ENCODE measurements around the gene LTBP1. TPM values are rescaled to one million over a fixed set of nuclear protein-coding genes. Genes with fewer than 3 reads are reported as not detected.
A peak's percentile ranks its signal among the peaks of the same experiment; 100 is the strongest.

Gene LTBP1
- total and polyA plus RNA-seq, 5 donors from 2014 or later, result 3.7 TPM; not detected in 4

GRCh38 chr2:33372940-33373553 lies 426.3 kb downstream of the LTBP1 start:
- Mint-ChIP-seq H3K36me3 (no peaks in the 10 kb centered on the region), H3K27ac (no peak overlapping the region), H3K4me1 (peaks cover 0 to 5% (median 0%) of the 10 kb centered on the region in 4 donors), H3K27me3 (peaks cover 22% of the 10 kb centered on the region), H3K9me3 (peaks cover 0 to 2% (median 0%) of the 10 kb centered on the region in 7 donors), H3K4me3 (no peak overlapping the region)
- peak in 1 of 2 donors; percentile 55 for ATAC-seq (ENCODE audit: low read depth in 2 of 2)
- no peaks in the 10 kb centered on the region for H3K9me3 ChIP-seq (ENCODE audit: control insufficient read depth in 2 of 2, low read length in 2 of 2)
- no peaks in the 10 kb centered on the region for H3K27me3 ChIP-seq (ENCODE audit: control insufficient read depth, insufficient read depth, low read length)
- no peaks in the 10 kb centered on the region for H3K4me1 ChIP-seq (ENCODE audit: control insufficient read depth, insufficient read depth, low read length, poor library complexity, severe bottlenecking)
- DNase-seq, result peak in 2 of 3 donors; percentile 27 to 67
- no peaks in the 10 kb centered on the region for H3K36me3 ChIP-seq (ENCODE audit: control insufficient read depth, insufficient read depth, low read length)
- no peak overlapping the region for H3K27ac ChIP-seq (ENCODE audit: insufficient read depth, low read length, poor library complexity, severe bottlenecking)
- H3K4me3 ChIP-seq (ENCODE audit: low read depth, low read length), result no peak overlapping the region

DNA sequence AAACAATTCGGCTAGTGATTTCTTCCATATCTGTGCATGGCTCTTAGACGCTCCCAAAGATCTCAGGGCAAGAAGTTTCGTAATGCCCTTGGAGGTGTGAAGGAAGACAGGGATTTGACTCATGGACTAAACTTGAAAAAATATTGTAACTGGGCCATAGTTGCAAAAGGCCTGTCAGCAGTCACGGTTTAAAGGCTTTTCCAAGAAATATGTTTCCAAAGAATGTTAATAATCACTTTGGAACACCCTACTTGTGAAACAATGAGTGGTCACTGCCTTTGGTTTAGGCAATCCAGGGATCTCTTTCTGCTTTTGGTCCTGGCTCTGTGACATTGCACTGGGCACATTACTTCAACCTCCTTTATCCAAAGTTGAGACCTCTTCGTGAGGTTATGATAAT lies 427.2 kb downstream of the LTBP1 start:
- no peak overlapping the region for H3K27ac Mint-ChIP-seq
- H3K27me3 Mint-ChIP-seq, result peaks cover 26% of the 10 kb centered on the region
- H3K9me3 Mint-ChIP-seq, result peaks cover 0 to 2% (median 0%) of the 10 kb centered on the region in 7 donors
- H3K4me3 Mint-ChIP-seq, result no peak overlapping the region
- Histone ChIP-seq H3K9me3 (ENCODE audit: control insufficient read depth in 2 of 2, low read length in 2 of 2) (no peaks in the 10 kb centered on the region), H3K4me3 (ENCODE audit: low read depth, low read length) (no peak overlapping the region), H3K27ac (ENCODE audit: insufficient read depth, low read length, poor library complexity, severe bottlenecking) (no peak overlapping the region), H3K27me3 (ENCODE audit: control insufficient read depth, insufficient read depth, low read length) (no peaks in the 10 kb centered on the region), H3K36me3 (ENCODE audit: control insufficient read depth, insufficient read depth, low read length) (no peaks in the 10 kb centered on the region), H3K4me1 (ENCODE audit: control insufficient read depth, insufficient read depth, low read length, poor library complexity, severe bottlenecking) (no peaks in the 10 kb centered on the region)
- ATAC-seq (ENCODE audit: low read depth in 2 of 2) (no peak), DNase-seq (no peak)
- H3K4me1 Mint-ChIP-seq, result peaks cover 0 to 5% (median 0%) of the 10 kb centered on the region in 4 donors
- no peaks in the 10 kb centered on the region for H3K36me3 Mint-ChIP-seq

GRCh38 chr2:33375054-33375453 lies 428.3 kb downstream of the LTBP1 start:
- peaks cover 0 to 5% (median 0%) of the 10 kb centered on the region in 4 donors for H3K4me1 Mint-ChIP-seq
- ATAC-seq (ENCODE audit: low read depth in 2 of 2) (no peak), DNase-seq (no peak)
- Histone ChIP-seq H3K36me3 (ENCODE audit: control insufficient read depth, insufficient read depth, low read length) (no peaks in the 10 kb centered on the region), H3K27ac (ENCODE audit: insufficient read depth, low read length, poor library complexity, severe bottlenecking) (no peak overlapping the region), H3K4me1 (ENCODE audit: control insufficient read depth, insufficient read depth, low read length, poor library complexity, severe bottlenecking) (no peaks in the 10 kb centered on the region), H3K27me3 (ENCODE audit: control insufficient read depth, insufficient read depth, low read length) (no peaks in the 10 kb centered on the region), H3K9me3 (ENCODE audit: control insufficient read depth in 2 of 2, low read length in 2 of 2) (no peaks in the 10 kb centered on the region), H3K4me3 (ENCODE audit: low read depth, low read length) (no peak overlapping the region)
- peaks cover 0 to 2% (median 0%) of the 10 kb centered on the region in 7 donors for H3K9me3 Mint-ChIP-seq
- H3K27me3 Mint-ChIP-seq, result peaks cover 22% of the 10 kb centered on the region
- no peak overlapping the region for H3K4me3 Mint-ChIP-seq
- H3K27ac Mint-ChIP-seq, result no peak overlapping the region
- H3K36me3 Mint-ChIP-seq, result no peaks in the 10 kb centered on the region

- Mint-ChIP-seq H3K4me1 (peaks cover 0 to 9% (median 0%) of the 10 kb centered on the region in 4 donors), H3K27me3 (peaks cover 22% of the 10 kb centered on the region), H3K36me3 (no peaks in the 10 kb centered on the region), H3K9me3 (peaks cover 0 to 2% (median 0%) of the 10 kb centered on the region in 7 donors), H3K4me3 (no peak overlapping the region), H3K27ac (no peak overlapping the region)
- Histone ChIP-seq H3K27ac (ENCODE audit: insufficient read depth, low read length, poor library complexity, severe bottlenecking) (no peak overlapping the region), H3K4me3 (ENCODE audit: low read depth, low read length) (no peak overlapping the region), H3K9me3 (ENCODE audit: control insufficient read depth in 2 of 2, low read length in 2 of 2) (no peaks in the 10 kb centered on the region), H3K27me3 (ENCODE audit: control insufficient read depth, insufficient read depth, low read length) (no peaks in the 10 kb centered on the region), H3K36me3 (ENCODE audit: control insufficient read depth, insufficient read depth, low read length) (no peaks in the 10 kb centered on the region), H3K4me1 (ENCODE audit: control insufficient read depth, insufficient read depth, low read length, poor library complexity, severe bottlenecking) (no peaks in the 10 kb centered on the region)
- no peak for ATAC-seq (ENCODE audit: low read depth in 2 of 2)
- DNase-seq, result no peak
Observed at GRCh38 chr2:33377048-33377447, 430.3 kb downstream of the LTBP1 start.

DNA sequence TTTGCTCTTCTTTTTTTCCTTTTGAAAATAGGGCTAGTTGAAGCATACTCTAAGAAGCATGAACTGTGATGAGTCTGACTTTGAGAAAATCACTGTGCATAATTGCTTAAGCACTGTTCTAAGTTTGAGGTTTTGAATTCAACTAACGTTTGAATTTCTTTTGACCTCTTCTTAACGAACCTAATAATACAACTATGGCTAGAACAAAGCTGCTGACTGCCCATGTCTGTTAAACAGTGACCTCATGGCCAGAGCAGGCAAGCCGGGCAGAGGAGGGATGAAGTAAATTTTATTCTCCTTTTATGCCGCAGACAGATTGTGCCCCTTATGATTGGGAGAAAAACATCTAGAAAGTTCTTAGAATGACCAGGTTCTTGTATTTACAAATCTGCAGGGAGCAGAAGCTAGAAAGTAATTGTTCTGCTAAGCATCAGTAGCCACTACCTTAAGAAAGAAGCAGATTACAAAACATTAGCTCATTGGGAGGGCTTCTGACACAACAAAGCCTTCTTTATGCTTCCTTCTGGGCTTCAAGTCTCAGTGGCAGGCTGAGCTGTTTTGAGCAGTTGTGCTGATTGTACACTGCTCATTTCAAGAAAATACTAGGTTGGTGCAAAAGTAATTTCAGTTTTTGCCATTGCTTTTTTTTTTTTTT lies 431.9 kb downstream of the LTBP1 start:
- H3K36me3 ChIP-seq (ENCODE audit: control insufficient read depth, insufficient read depth, low read length), result no peaks in the 10 kb centered on the region
- H3K27ac Mint-ChIP-seq, result no peak overlapping the region
- no peaks in the 10 kb centered on the region for H3K4me1 ChIP-seq (ENCODE audit: control insufficient read depth, insufficient read depth, low read length, poor library complexity, severe bottlenecking)

GRCh38 chr2:33380001-33380609 lies 433.4 kb downstream of the LTBP1 start:
- Mint-ChIP-seq H3K4me1 (peaks cover 0 to 4% (median 0%) of the 10 kb centered on the region in 4 donors), H3K27ac (no peak overlapping the region), H3K27me3 (peaks cover 22% of the 10 kb centered on the region), H3K9me3 (peaks cover 0 to 1% (median 0%) of the 10 kb centered on the region in 7 donors), H3K36me3 (no peaks in the 10 kb centered on the region), H3K4me3 (no peak overlapping the region)
- no peak overlapping the region for H3K4me3 ChIP-seq (ENCODE audit: low read depth, low read length)
- no peak overlapping the region for H3K27ac ChIP-seq (ENCODE audit: insufficient read depth, low read length, poor library complexity, severe bottlenecking)
- H3K4me1 ChIP-seq (ENCODE audit: control insufficient read depth, insufficient read depth, low read length, poor library complexity, severe bottlenecking), result no peaks in the 10 kb centered on the region
- no peaks in the 10 kb centered on the region for H3K36me3 ChIP-seq (ENCODE audit: control insufficient read depth, insufficient read depth, low read length)
- no peaks in the 10 kb centered on the region for H3K9me3 ChIP-seq (ENCODE audit: control insufficient read depth in 2 of 2, low read length in 2 of 2)
- no peaks in the 10 kb centered on the region for H3K27me3 ChIP-seq (ENCODE audit: control insufficient read depth, insufficient read depth, low read length)
- peak in 1 of 3 donors; percentile 6 for DNase-seq
- ATAC-seq (ENCODE audit: low read depth in 2 of 2), result no peak

More for the DNA sequence above, 431.9 kb downstream of the LTBP1 start:
- H3K27me3 Mint-ChIP-seq, result peaks cover 23% of the 10 kb centered on the region
- Histone ChIP-seq H3K27ac (ENCODE audit: insufficient read depth, low read length, poor library complexity, severe bottlenecking) (no peak overlapping the region), H3K4me3 (ENCODE audit: low read depth, low read length) (no peak overlapping the region), H3K9me3 (ENCODE audit: control insufficient read depth in 2 of 2, low read length in 2 of 2) (no peaks in the 10 kb centered on the region), H3K27me3 (ENCODE audit: control insufficient read depth, insufficient read depth, low read length) (no peaks in the 10 kb centered on the region)
- peaks cover 0 to 2% (median 0%) of the 10 kb centered on the region in 7 donors for H3K9me3 Mint-ChIP-seq
- H3K4me1 Mint-ChIP-seq, result peaks cover 0 to 4% (median 0%) of the 10 kb centered on the region in 4 donors
- H3K36me3 Mint-ChIP-seq, result no peaks in the 10 kb centered on the region
- ATAC-seq (ENCODE audit: low read depth in 2 of 2) (no peak), DNase-seq (no peak)
- H3K4me3 Mint-ChIP-seq, result no peak overlapping the region

- peaks cover 27% of the 10 kb centered on the region for H3K27me3 Mint-ChIP-seq
- no peaks in the 10 kb centered on the region for H3K9me3 ChIP-seq (ENCODE audit: control insufficient read depth in 2 of 2, low read length in 2 of 2)
- H3K4me3 ChIP-seq (ENCODE audit: low read depth, low read length), result no peak overlapping the region
- no peaks in the 10 kb centered on the region for H3K27me3 ChIP-seq (ENCODE audit: control insufficient read depth, insufficient read depth, low read length)
- no peaks in the 10 kb centered on the region for H3K36me3 Mint-ChIP-seq
- no peak for ATAC-seq (ENCODE audit: low read depth in 2 of 2)
- no peaks in the 10 kb centered on the region for H3K4me1 ChIP-seq (ENCODE audit: control insufficient read depth, insufficient read depth, low read length, poor library complexity, severe bottlenecking)
- no peak for DNase-seq
- H3K9me3 Mint-ChIP-seq, result peaks cover 0 to 1% (median 0%) of the 10 kb centered on the region in 7 donors
- H3K4me1 Mint-ChIP-seq, result peaks cover 0 to 4% (median 0%) of the 10 kb centered on the region in 4 donors
- no peak overlapping the region for H3K27ac Mint-ChIP-seq
- no peak overlapping the region for H3K4me3 Mint-ChIP-seq
- H3K27ac ChIP-seq (ENCODE audit: insufficient read depth, low read length, poor library complexity, severe bottlenecking), result no peak overlapping the region
- H3K36me3 ChIP-seq (ENCODE audit: control insufficient read depth, insufficient read depth, low read length), result no peaks in the 10 kb centered on the region
Observed at GRCh38 chr2:33380719-33381118, 434.0 kb downstream of the LTBP1 start.
